Adrenal gland (tissue), 12 donors: ENCODE results near the gene OMP. TPM values are rescaled to one million over a fixed set of nuclear protein-coding genes. Genes with fewer than 3 reads are reported as not detected.

ENCODE experiments used
- DNase-seq, 7 donors: peaks; one replicate each; pipeline ENCODE4 v3.0.0-alpha.2; 2019 to 2020
- H3K27ac ChIP-seq, 5 donors: fragments of 200-600 bp; sonication (generic) in 4 of 5; 1 replicate in 3 of 5; 2 replicates in 2 of 5; pipeline versions ENCODE4 v1.5.1 to v1.8.0; 2016 to 2020; ENCODE audit warnings: mild to moderate bottlenecking in 1 of 5
- H3K27me3 ChIP-seq: fragments of 200-600 bp; 2 replicates; pipeline ENCODE4 v1.8.0; 2021
- H3K36me3 ChIP-seq, 2 donors: fragments of 200-600 bp; replicated peaks in 1 of 2; 1 replicate in 1 of 2; 2 replicates in 1 of 2; pipeline versions ENCODE4 v1.5.1 to v1.8.0; 2018 to 2022
- H3K4me1 ChIP-seq, 2 donors: fragments of 200-600 bp; replicated peaks in 1 of 2; 1 replicate in 1 of 2; 2 replicates in 1 of 2; pipeline versions ENCODE4 v1.5.1 to v1.8.0; 2018 to 2021
- H3K4me3 ChIP-seq, 4 donors: fragments of 200-600 bp; sonication (generic) in 3 of 4; one replicate each; pipeline ENCODE4 v1.5.1; 2016 to 2018
- H3K9me3 ChIP-seq, 3 donors: fragments of 200-600 bp; sonication (generic) in 1 of 3; replicated peaks in 1 of 3; 1 replicate in 2 of 3; 2 replicates in 1 of 3; pipeline versions ENCODE4 v1.5.1 to v1.8.0; 2016 to 2021
- POLR2A ChIP-seq, 2 donors: fragments of 450-650 bp; IDR thresholded peaks; one replicate each; pipeline ENCODE4 v1.6.1; 2017; ENCODE audit warnings: antibody characterized with exemption in 2 of 2, mild to moderate bottlenecking in 2 of 2, moderate library complexity in 1 of 2
- WGBS, 4 donors: extraction: QIAGEN DNeasy Blood & Tissue Kit in 2 of 4; methylation state at CpG; one replicate each; pipeline versions ENCODE4 v1.1.5 to v1.1.7; 2013 to 2017; 5-methylcytosine and 5-hydroxymethylcytosine counted together
- intact Hi-C, 2 donors: fragments of 100-400 bp; cut with DNase I; formaldehyde crosslinking; loops; one replicate each; pipeline versions ENCODE4 v1.14.1 to v1.15.0; 2022 to 2023
- polyA plus RNA-seq, 3 donors: library from polyadenylated mRNA; stranded (reverse); fragments of 200-250 nt in 2 of 3; fragments of 350-450 nt in 1 of 3; fragmentation: Illumina TruSeq in 1 of 3; extraction: RNeasy Lipid Tissue Mini Kit (QIAGEN cat#74804) in 1 of 3; gene quantifications; one replicate each; pipeline ENCODE4 v1.2.3, GENCODE V29; 2013 to 2014
- total RNA-seq, 9 donors: library from RNA; depleted of rRNA in 4 of 9; stranded (reverse); fragments of >200 nt in 4 of 9; fragments of 120-200 nt in 1 of 9; fragmentation: NEBNext Ultra II Directional in 1 of 9; extraction: Animal tissue kit (Norgen Biotek cat#: 25700) in 1 of 9; gene quantifications; one replicate each; pipeline versions ENCODE4 v1.1.0 to v1.2.4, GENCODE V29; 2013 to 2023
- TF ChIP-seq, protein P1 (sequence below), 6 experiments: fragments of 450-650 bp in 4 of 6; fragments of 200-600 bp in 2 of 6; sonication (generic) in 1 of 6; IDR thresholded peaks; 1 replicate in 5 of 6; 2 replicates in 1 of 6; pipeline versions ENCODE4 v1.5.1 to v1.8.0; 2016 to 2021; ENCODE audit warnings: antibody characterized with exemption in 6 of 6, mild to moderate bottlenecking in 2 of 6, moderate library complexity in 1 of 6
- donor health status: healthy with polysubstance abuse.
- donor health status: Bipolar disorder and iron deficiency.
- donor health status: DM: yes; HTN: yes; CAD: no.
- donor health status: DM: no; HTN: no; CAD: no.
- donor health status: DM: no; HTN: no; CAD: no.
- donor health status: DM: yes; HTN: yes; CAD: no.

OMP gene
- total and polyA plus RNA-seq, 12 donors: 0.50 to 1.6 (median 0.92) TPM; not detected in 9

DNA sequence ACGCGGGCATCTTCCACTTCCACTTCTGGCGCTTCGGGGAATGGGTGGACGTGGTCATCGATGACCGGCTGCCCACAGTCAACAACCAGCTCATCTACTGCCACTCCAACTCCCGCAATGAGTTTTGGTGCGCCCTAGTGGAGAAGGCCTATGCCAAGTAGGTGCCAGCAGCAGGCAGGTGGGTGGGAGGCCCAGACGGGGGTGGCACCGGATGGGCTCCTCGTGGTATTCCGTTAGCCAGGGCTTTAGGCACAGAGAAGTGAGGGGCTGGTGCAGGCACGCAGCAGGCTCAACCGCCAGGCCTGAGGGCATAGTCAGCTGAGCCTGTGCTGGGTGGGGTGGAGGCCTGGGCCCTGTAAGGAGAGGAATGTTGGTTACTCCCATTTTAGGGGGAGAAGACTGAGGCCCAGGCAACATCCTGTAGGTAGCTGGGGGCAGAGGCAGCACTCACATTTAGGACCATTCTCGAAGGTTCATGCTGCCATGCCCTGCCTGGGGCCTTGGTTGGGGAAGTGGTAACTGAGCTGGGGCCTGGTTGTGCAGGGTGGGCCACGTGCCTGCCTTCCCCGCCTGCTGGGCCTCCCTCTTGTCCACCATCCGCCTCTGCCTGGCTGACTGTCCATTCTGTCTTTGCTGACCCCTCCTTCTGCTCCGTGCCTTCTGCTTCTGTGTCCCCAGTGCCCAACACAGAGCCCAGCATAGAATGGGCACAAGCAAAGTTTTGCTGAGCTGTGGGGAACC lies 10.2 kb downstream of the OMP start:
- no peak for DNase-seq
- WGBS, 4 donors: 87 to 96% (median 94%) methylated on average over 13 to 20 of the region's 20 CpGs
- TF ChIP-seq, protein P1, sequence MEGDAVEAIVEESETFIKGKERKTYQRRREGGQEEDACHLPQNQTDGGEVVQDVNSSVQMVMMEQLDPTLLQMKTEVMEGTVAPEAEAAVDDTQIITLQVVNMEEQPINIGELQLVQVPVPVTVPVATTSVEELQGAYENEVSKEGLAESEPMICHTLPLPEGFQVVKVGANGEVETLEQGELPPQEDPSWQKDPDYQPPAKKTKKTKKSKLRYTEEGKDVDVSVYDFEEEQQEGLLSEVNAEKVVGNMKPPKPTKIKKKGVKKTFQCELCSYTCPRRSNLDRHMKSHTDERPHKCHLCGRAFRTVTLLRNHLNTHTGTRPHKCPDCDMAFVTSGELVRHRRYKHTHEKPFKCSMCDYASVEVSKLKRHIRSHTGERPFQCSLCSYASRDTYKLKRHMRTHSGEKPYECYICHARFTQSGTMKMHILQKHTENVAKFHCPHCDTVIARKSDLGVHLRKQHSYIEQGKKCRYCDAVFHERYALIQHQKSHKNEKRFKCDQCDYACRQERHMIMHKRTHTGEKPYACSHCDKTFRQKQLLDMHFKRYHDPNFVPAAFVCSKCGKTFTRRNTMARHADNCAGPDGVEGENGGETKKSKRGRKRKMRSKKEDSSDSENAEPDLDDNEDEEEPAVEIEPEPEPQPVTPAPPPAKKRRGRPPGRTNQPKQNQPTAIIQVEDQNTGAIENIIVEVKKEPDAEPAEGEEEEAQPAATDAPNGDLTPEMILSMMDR (IDR thresholded peaks at IDR 0.05): no peak
- no peak for TF ChIP-seq POLR2A (IDR thresholded peaks at IDR 0.05)

DNA sequence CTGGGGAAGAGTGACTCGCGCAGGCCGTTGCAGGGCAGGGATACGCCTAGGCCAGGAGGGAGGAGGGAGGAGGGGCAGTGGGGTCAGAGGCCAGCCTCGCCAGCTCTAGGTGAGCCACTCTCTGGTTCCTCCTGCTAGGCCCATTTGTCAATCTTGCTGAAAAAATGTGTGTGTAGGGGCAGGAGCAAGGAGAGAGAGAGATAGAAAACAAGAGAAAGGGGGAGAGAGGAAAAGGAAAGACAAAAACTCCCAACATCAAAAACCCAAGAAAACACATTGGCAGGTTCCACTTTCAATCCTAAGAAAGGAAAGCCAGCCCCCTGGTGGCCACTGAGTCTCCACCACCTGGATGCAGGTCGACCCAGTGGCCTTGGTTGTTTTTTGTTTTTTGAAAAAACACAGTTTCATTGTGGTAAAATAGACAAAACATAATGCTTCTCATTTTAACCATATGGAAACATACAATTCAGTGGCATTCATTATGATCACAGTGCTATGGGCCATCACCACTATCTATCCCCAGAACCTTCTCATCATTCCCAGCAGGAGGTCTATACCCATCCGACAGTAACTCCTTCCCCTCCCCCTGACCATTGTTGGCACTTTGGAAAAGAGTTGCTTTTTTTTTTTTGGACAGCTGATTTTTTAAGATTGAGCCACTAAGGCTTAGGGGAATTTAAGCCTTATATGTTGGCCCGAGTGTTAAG lies 10.9 kb downstream of the OMP start:
- WGBS, 4 donors: 53 to 71% (median 61%) methylated on average over 8 of the region's 8 CpGs
- no peak overlapping the region for H3K4me3 ChIP-seq
- DNase-seq: peak in 5 of 7 donors; percentile 59 to 77 (median 70)
- no peak for TF ChIP-seq POLR2A (IDR thresholded peaks at IDR 0.05)
- TF ChIP-seq, protein P1 (IDR thresholded peaks at IDR 0.05): peak; percentile 32 to 66 (median 45)
- no peaks in the 10 kb centered on the region for H3K27me3 ChIP-seq
- H3K36me3 ChIP-seq: no peaks in the 10 kb centered on the region
- intact Hi-C loops: loop anchor here in 1 of 2 donors (5.0 kb wide), 1 partner anchor 66 kb away; no protein-coding TSS in a partner anchor
- no peak overlapping the region for H3K27ac ChIP-seq
- H3K4me1 ChIP-seq: peaks cover 25 to 28% of the 10 kb centered on the region in 2 donors
- H3K9me3 ChIP-seq: no peaks in the 10 kb centered on the region

More for the DNA sequence above, 10.2 kb downstream of the OMP start:
- intact Hi-C loops: loop anchor here in 1 of 2 donors (5.0 kb wide), 1 partner anchor 66 kb away; no protein-coding TSS in a partner anchor
- no peak overlapping the region for H3K4me3 ChIP-seq
- no peak overlapping the region for H3K27ac ChIP-seq
- no peaks in the 10 kb centered on the region for H3K36me3 ChIP-seq
- no peaks in the 10 kb centered on the region for H3K27me3 ChIP-seq
- no peaks in the 10 kb centered on the region for H3K9me3 ChIP-seq
- peaks cover 32 to 36% of the 10 kb centered on the region in 2 donors for H3K4me1 ChIP-seq

DNA sequence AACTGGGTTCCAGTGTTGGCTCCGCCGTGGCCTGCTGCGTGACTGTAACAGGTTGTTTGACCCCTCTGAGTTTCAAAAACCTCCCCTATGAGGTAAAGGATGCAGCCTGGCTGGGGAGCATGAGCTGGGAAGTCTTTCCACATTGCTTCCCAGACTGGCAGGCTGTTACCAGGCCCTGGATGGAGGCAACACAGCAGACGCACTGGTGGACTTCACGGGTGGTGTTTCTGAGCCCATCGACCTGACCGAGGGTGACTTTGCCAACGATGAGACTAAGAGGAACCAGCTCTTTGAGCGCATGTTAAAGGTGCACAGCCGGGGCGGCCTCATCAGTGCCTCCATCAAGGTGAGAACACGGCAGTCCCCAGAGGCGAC lies 11.4 kb downstream of the OMP start:
- DNase-seq: no peak
- WGBS, 4 donors: 87 to 96% (median 93%) methylated on average over 4 to 13 of the region's 13 CpGs
- Histone ChIP-seq H3K27me3 (no peaks in the 10 kb centered on the region), H3K4me1 (peaks cover 20 to 23% of the 10 kb centered on the region in 2 donors), H3K4me3 (no peak overlapping the region), H3K27ac (no peak overlapping the region), H3K36me3 (no peaks in the 10 kb centered on the region), H3K9me3 (no peaks in the 10 kb centered on the region)
- intact Hi-C loops: loop anchor here in 1 of 2 donors (5.0 kb wide), 1 partner anchor 67 kb away; no protein-coding TSS in a partner anchor
- no peak for TF ChIP-seq POLR2A (IDR thresholded peaks at IDR 0.05)
- TF ChIP-seq, protein P1 (IDR thresholded peaks at IDR 0.05): no peak

DNA sequence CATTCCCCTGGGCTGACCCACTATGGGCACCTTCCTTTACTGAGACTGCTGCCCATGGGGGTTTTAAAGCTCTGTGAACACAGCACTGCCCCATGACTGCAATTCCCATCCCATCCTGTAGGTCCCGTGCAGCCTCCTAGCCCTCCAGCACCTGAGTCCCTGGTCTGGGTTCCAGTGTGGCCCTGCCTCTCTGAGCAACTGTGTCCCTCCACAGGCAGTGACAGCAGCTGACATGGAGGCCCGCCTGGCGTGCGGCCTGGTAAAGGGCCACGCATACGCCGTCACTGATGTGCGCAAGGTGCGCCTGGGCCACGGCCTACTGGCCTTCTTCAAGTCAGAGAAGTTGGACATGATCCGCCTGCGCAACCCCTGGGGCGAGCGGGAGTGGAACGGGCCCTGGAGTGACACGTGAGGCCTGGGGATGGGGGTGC lies 12.6 kb downstream of the OMP start:
- no peak for DNase-seq
- no peak overlapping the region for H3K27ac ChIP-seq
- no peaks in the 10 kb centered on the region for H3K36me3 ChIP-seq
- H3K9me3 ChIP-seq: no peaks in the 10 kb centered on the region
- H3K27me3 ChIP-seq: no peaks in the 10 kb centered on the region
- peaks cover 8 to 12% of the 10 kb centered on the region in 2 donors for H3K4me1 ChIP-seq
- no peak for TF ChIP-seq POLR2A (IDR thresholded peaks at IDR 0.05)
- TF ChIP-seq, protein P1 (IDR thresholded peaks at IDR 0.05): peak in 1 of 6 experiments; percentile 5
- WGBS, 4 donors: 96 to 98% (median 97%) methylated on average over 8 to 16 of the region's 16 CpGs
- intact Hi-C loops: no loop called here
- no peak overlapping the region for H3K4me3 ChIP-seq
